NB4 (cell line): Measurements from ENCODE around the gene NFAT5.
"Not testable (repeated sequence)": the region's sequence is repeated elsewhere in the genome, so short reads cannot be mapped to it uniquely, and the experiment has no call there.

Experiments
- TF ChIP-seq, protein P1 (sequence below): IDR thresholded peaks from one replicate; pipeline ENCODE4 v1.5.1; 2012; ENCODE audit warnings: low read depth, low read length
- TF ChIP-seq, protein P2 (sequence below): IDR thresholded peaks from 2 replicates; pipeline ENCODE4 v1.6.1; 2011; ENCODE audit warnings: low read depth, low read length

- TF ChIP-seq, protein P1, sequence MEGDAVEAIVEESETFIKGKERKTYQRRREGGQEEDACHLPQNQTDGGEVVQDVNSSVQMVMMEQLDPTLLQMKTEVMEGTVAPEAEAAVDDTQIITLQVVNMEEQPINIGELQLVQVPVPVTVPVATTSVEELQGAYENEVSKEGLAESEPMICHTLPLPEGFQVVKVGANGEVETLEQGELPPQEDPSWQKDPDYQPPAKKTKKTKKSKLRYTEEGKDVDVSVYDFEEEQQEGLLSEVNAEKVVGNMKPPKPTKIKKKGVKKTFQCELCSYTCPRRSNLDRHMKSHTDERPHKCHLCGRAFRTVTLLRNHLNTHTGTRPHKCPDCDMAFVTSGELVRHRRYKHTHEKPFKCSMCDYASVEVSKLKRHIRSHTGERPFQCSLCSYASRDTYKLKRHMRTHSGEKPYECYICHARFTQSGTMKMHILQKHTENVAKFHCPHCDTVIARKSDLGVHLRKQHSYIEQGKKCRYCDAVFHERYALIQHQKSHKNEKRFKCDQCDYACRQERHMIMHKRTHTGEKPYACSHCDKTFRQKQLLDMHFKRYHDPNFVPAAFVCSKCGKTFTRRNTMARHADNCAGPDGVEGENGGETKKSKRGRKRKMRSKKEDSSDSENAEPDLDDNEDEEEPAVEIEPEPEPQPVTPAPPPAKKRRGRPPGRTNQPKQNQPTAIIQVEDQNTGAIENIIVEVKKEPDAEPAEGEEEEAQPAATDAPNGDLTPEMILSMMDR = not testable (repeated sequence)
- TF ChIP-seq, protein P2, sequence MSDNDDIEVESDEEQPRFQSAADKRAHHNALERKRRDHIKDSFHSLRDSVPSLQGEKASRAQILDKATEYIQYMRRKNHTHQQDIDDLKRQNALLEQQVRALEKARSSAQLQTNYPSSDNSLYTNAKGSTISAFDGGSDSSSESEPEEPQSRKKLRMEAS = not testable (repeated sequence)
Observed at GRCh38 chr16:69636563-69637146, 70.9 kb downstream of the NFAT5 start.
